Stomach smooth muscle (tissue), 2 donors: ENCODE data around the gene PARD6A.

Experiments used
- H3K27ac ChIP-seq: one replicate; pipeline ENCODE4 v1.7.0; 2013; ENCODE audit warnings: mild to moderate bottlenecking, low read length, inconsistent platforms
- H3K27me3 ChIP-seq, 2 donors: one replicate each; pipeline ENCODE4 v1.7.0; 2013; ENCODE audit warnings: low read length in 2 of 2; ENCODE audit not compliant: insufficient read depth in 2 of 2, control insufficient read depth in 1 of 2
- H3K36me3 ChIP-seq, 2 donors: one replicate each; pipeline ENCODE4 v1.7.0; 2013; ENCODE audit warnings: low read length in 2 of 2; ENCODE audit not compliant: control insufficient read depth in 2 of 2, insufficient read depth in 2 of 2
- H3K4me1 ChIP-seq: one replicate; pipeline ENCODE4 v1.7.0; 2013; ENCODE audit warnings: low read length; ENCODE audit not compliant: control insufficient read depth, insufficient read depth
- H3K4me3 ChIP-seq, 2 donors: one replicate each; pipeline ENCODE4 v1.7.0; 2013; ENCODE audit warnings: low read length in 2 of 2
- H3K9ac ChIP-seq, 2 donors: one replicate each; pipeline ENCODE4 v1.7.0; 2013; ENCODE audit warnings: low read length in 2 of 2, mild to moderate bottlenecking in 1 of 2
- H3K9me3 ChIP-seq, 2 donors: one replicate each; pipeline ENCODE4 v1.7.0; 2013; ENCODE audit warnings: low read length in 2 of 2; ENCODE audit not compliant: control insufficient read depth in 2 of 2
- donor health status: healthy.
- donor health status: Pancreatic carcinoma.

The PARD6A gene

DNA sequence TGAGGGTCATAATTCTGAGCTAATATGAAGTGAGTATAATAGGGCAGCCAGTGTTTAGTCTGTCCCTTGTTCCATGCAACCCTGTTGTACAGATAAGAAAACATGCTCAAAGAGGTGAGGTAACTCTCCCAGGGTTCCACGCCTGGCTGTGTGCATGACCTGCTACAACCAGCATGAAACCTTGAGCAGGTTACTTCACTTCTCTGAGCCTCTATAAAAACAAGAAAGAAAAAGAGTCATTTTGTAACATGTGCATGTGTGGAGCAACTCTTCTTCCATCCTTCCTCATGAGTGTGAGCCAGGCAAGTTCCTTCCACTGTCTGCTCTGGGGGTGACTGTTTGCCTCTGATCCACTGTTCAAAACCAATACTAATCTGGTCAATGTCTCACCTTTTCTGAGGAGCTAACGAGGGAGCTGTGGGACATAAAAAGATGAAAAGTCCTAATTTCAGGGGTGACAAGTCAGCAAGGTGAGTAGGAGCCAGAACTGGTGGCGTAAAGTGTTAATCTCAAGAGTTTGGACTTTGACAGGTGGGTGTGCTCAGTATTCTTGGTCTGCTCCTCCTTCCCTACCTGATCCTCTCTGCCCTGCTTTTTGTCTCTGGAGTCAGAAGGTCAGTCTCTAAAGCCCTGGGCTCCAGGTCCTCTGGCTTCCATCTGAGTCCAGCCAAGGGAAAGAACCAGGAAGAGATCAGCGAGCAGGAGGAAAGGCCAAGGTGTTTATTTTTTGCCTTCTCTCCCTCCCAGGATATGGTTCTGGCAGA, 36.8 kb downstream of the PARD6A start:
- Histone ChIP-seq H3K4me3 (no peak overlapping the region), H3K27me3 (no peaks in the 10 kb centered on the region), H3K36me3 (no peaks in the 10 kb centered on the region), H3K9me3 (no peaks in the 10 kb centered on the region), H3K9ac (no peak overlapping the region), H3K4me1 (no peaks in the 10 kb centered on the region), H3K27ac (no peak overlapping the region)

DNA sequence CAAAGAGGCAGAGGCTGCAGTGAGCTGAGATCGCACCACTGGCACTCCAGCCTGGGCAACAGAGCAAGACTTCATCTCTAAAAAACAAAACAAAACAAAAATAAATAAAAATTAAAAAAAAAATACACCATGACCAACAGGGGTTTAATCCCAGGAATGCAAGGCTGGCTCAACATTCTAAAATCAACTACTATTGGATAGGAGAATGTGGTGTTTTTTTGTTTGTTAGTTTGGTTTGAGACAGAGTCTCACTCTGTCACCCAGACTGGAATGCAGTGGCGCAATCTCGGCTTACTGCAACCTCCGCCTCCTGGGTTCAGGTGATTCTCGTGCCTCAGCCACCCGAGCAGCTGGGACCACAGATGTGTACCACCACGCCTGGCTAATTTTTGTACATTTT, 38.5 kb downstream of the PARD6A start:
- Histone ChIP-seq H3K9ac (no peak overlapping the region), H3K4me3 (no peak overlapping the region), H3K27ac (no peak overlapping the region), H3K36me3 (no peaks in the 10 kb centered on the region), H3K4me1 (no peaks in the 10 kb centered on the region), H3K27me3 (no peaks in the 10 kb centered on the region), H3K9me3 (no peaks in the 10 kb centered on the region)

DNA sequence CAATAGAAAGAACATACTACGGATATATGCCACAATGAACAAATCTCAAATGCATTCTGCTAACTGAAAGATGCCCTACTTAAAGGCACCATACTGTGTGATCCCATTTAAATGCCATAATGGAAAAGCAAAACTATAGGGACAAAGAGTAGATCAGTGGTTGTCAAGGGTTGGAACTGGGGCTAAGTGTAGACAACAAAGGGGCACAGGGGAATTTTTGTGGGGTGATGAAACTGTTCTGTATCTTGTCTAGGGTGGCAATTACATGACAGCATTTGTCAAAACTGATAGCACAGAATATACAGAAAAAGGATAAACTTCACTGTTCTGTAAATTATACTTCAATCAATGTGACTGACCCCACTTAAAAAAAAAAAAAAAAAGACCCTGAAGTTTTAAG, 40.7 kb downstream of the PARD6A start:
- Histone ChIP-seq H3K9ac (no peak overlapping the region), H3K4me3 (no peak overlapping the region), H3K4me1 (no peaks in the 10 kb centered on the region), H3K9me3 (no peaks in the 10 kb centered on the region), H3K27me3 (no peaks in the 10 kb centered on the region), H3K36me3 (peaks cover 0 to 4% of the 10 kb centered on the region in 2 donors), H3K27ac (no peak overlapping the region)

DNA sequence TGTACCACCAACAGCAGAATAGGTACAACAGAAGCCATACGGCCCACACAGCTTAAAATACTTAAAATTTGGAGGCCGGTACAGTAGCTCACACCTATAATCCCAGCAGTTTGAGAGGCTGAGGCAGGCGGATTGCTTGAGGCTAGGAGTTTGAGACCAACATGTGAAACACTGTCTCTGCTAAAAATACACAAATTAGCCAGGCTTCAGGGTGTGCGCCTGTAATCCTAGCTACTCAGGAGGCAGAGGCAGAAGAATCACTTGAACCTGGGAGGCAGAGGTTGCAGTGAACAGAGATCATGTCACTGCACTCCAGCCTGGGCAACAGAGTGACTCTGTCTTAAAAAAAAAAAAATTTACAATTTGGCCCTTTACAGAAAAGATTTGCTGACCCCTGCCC, 41.4 kb downstream of the PARD6A start:
- H3K9ac ChIP-seq, result no peak overlapping the region
- H3K27ac ChIP-seq, result no peak overlapping the region
- no peaks in the 10 kb centered on the region for H3K9me3 ChIP-seq
- no peak overlapping the region for H3K4me3 ChIP-seq
- no peaks in the 10 kb centered on the region for H3K27me3 ChIP-seq
- H3K36me3 ChIP-seq, result peaks cover 0 to 4% of the 10 kb centered on the region in 2 donors
- H3K4me1 ChIP-seq, result no peaks in the 10 kb centered on the region

DNA sequence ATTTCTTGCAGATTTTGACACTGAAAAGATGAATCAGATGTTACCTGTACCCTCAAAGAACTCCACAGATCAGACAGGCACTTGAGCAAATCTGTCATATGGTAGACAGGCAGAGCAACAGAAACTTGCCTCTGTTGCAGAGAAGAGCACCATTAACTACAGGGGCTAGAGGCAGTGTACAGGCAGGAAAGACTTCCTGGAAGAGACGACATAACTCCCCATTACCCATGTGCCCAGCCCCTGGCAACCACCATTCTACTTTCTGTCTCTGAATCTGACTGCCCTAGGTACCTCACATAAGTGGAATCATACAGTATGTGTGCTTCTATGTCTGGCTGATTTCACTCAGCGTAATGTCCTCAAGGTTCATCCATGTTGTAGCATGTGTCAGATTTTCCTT, 42.9 kb downstream of the PARD6A start:
- Histone ChIP-seq H3K9ac (no peak overlapping the region), H3K36me3 (peaks cover 0 to 4% of the 10 kb centered on the region in 2 donors), H3K27ac (no peak overlapping the region), H3K4me3 (no peak overlapping the region), H3K4me1 (no peaks in the 10 kb centered on the region), H3K9me3 (no peaks in the 10 kb centered on the region), H3K27me3 (no peaks in the 10 kb centered on the region)

DNA sequence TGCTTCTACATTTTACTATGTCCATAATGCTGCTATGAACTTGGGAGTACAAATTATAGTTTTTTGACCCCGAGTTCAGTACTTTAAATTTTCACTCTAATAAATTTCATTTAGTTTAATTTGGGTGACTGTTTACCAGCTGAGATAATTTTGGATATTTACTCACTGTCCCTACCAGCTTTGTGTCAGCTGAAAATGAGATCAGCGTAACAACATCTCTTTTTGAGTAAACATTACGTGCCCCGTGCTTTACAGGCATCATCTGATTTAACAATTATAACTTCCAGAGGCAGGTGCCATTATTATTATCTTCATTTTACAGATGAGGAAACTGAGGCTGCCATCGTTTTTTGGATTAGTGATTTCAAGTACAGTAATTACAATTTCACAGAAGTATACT, 43.4 kb downstream of the PARD6A start:
- Histone ChIP-seq H3K4me1 (no peaks in the 10 kb centered on the region), H3K27ac (no peak overlapping the region), H3K9ac (no peak overlapping the region), H3K9me3 (no peaks in the 10 kb centered on the region), H3K36me3 (peaks cover 0 to 4% of the 10 kb centered on the region in 2 donors), H3K27me3 (no peaks in the 10 kb centered on the region), H3K4me3 (no peak overlapping the region)

DNA sequence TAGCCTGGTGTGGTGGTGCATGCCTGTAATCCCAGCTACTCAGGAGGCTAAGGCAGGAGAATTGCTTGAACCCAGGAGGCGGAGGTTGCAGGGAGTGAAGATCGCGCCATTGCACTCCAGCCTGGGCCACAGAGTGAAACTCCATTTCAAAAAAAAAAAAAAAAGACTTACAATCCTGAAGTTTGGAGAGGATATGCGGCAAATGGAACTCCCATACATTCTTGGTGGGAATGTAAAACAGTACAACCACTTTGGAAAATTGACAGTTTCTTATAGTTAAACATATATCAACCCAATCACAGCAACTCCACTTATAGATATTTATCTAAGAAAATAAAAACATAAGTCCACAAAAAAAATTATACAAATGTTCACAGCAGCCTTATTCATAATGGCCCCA, 46.5 kb downstream of the PARD6A start:
- no peak overlapping the region for H3K9ac ChIP-seq
- H3K9me3 ChIP-seq, result no peaks in the 10 kb centered on the region
- no peak overlapping the region for H3K4me3 ChIP-seq
- no peaks in the 10 kb centered on the region for H3K27me3 ChIP-seq
- no peak overlapping the region for H3K27ac ChIP-seq
- peaks cover 0 to 4% of the 10 kb centered on the region in 2 donors for H3K36me3 ChIP-seq
- H3K4me1 ChIP-seq, result no peaks in the 10 kb centered on the region

DNA sequence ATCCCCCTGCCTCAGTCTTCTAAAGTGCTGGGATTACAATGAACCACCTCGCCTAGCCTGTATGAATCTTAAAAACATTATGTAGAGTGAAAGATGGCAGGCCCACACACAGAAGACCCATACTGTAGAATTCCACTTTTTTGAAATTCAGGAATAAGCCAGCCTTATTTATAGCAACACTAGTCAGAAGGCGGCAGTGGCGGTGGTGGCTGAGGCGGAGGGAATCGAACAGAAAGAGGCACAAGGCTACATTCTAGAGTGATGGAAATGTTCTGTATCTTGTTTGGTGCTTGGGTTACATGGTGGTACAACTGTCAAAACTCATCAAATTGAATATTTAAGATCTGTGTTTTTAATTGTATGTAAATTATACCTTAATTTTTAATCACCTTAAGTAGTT, 47.0 kb downstream of the PARD6A start:
- Histone ChIP-seq H3K27ac (no peak overlapping the region), H3K4me1 (no peaks in the 10 kb centered on the region)

DNA sequence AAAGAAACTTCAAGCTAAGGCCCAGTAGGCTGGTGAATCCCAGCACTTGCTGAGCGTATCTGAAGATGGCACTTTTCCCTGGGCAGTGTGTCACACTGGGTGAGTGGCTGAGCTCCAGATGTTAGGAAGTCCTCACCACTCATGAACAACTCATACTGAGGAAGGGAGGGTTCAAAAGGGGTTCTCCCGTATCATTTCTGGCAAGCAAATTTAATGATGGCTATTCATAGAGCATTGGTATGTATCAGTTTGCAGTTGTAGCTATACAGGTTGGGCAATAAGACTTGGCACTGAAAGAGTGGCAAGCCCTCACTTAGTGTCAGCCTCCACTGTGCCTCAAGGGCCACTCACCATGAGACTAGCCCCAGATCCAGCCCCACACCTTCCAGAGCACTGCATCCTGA, 47.6 kb downstream of the PARD6A start:
- no peaks in the 10 kb centered on the region for H3K27me3 ChIP-seq
- H3K4me1 ChIP-seq, result no peaks in the 10 kb centered on the region
- H3K36me3 ChIP-seq, result peaks cover 0 to 4% of the 10 kb centered on the region in 2 donors
- no peak overlapping the region for H3K27ac ChIP-seq
- H3K9me3 ChIP-seq, result no peaks in the 10 kb centered on the region
- H3K4me3 ChIP-seq, result no peak overlapping the region
- H3K9ac ChIP-seq, result no peak overlapping the region

More for the DNA sequence above, 47.0 kb downstream of the PARD6A start:
- Histone ChIP-seq H3K27me3 (no peaks in the 10 kb centered on the region), H3K4me3 (no peak overlapping the region), H3K36me3 (peaks cover 0 to 4% of the 10 kb centered on the region in 2 donors), H3K9ac (no peak overlapping the region), H3K9me3 (no peaks in the 10 kb centered on the region)

DNA sequence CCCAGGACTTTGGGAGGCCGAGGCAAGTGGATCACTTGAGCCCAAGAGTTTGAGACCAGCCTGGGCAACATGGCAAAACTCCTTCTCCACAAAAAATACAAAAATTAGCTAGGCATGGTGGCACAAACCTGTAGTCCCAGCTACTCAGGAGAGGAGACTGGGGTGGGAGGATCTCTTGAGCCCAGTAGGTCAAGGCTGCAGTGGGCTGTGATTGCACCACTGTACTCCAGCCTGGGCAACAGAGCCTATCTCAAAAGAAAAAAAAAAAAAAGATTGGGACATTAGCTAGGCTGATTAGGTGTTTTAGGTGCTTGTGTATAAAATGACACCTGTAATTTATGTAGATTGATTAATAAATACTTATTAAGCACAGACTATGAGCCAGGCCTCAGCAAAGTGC, 48.3 kb downstream of the PARD6A start:
- H3K27me3 ChIP-seq, result no peaks in the 10 kb centered on the region
- no peaks in the 10 kb centered on the region for H3K4me1 ChIP-seq
- H3K9ac ChIP-seq, result no peak overlapping the region
- H3K27ac ChIP-seq, result no peak overlapping the region
- H3K9me3 ChIP-seq, result no peaks in the 10 kb centered on the region
- no peak overlapping the region for H3K4me3 ChIP-seq
- peaks cover 0 to 4% of the 10 kb centered on the region in 2 donors for H3K36me3 ChIP-seq

DNA sequence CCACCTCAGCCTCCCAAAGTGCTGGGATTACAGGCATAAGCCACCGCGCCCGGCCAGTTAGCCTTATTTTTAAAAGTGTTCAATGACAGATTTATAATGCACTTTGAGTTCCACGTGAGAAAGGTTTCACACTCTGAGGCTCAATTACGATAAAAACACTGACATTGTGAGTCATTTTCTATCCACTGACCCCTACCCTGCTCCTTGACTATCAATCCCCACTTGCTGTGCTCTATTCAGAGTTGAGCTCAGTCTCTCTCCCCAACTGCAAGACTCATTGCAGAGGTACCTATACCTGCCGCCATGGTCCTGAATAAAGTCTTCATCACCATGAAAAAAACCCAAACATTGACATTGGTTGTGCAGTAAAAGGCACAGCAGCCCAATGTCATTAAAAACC, 49.8 kb downstream of the PARD6A start:
- no peaks in the 10 kb centered on the region for H3K9me3 ChIP-seq
- H3K36me3 ChIP-seq, result no peaks in the 10 kb centered on the region
- no peaks in the 10 kb centered on the region for H3K27me3 ChIP-seq
- no peak overlapping the region for H3K27ac ChIP-seq
- H3K9ac ChIP-seq, result no peak overlapping the region
- H3K4me3 ChIP-seq, result no peak overlapping the region
- no peaks in the 10 kb centered on the region for H3K4me1 ChIP-seq
